ENCODE results near the gene FAM219A. TPM values are rescaled to one million over a fixed set of nuclear protein-coding genes. Genes with fewer than 3 reads are reported as not detected.

Gene FAM219A
- total RNA-seq, 2 donors from 2014 or later, result 6.5 to 6.6 TPM

DNA sequence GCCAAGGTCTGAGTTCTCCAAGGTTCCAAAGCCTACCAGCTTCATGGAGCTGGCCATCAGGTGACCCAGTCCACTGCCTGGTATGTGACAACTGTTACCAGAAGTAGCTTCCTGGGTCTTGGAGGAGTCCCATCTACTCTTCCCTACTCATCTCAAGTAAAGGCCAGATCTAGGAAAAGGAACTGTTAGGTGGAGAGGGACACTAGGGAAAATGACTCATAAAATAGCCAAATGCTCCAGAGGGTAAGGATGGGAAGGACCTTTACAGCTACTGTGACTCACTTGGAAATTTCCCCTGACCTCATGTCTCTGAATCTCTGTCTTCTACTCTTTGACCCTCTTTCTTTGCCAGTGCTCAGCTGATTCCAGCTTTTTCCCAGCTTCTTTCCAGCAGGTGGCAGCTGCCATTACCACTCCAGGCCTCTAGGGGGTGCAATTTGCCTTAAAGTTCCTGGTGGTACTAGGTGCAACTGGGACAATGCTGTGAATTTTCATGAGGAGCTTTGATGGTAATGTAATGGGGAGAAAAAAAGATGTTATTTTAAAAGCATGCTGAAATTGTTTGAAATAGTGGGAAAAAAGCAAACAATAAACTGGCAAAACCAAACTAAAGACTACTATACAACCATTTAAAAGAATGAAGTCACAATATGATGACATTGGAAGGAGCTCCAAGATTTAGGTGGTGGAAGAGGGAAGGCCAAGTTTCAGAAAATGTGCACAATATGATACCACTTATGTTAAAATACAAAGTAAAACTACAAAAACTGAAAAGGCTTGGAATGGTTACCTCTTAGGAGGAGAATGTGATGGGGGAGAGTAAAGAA lies 54.6 kb downstream of the FAM219A start:
- H3K36me3 ChIP-seq (replicated peaks in 1 of 2; ENCODE audit: insufficient read depth in 1 of 2, low read depth in 2 of 2), result peaks cover 0 to 4% of the 10 kb centered on the region in 2 donors

DNA sequence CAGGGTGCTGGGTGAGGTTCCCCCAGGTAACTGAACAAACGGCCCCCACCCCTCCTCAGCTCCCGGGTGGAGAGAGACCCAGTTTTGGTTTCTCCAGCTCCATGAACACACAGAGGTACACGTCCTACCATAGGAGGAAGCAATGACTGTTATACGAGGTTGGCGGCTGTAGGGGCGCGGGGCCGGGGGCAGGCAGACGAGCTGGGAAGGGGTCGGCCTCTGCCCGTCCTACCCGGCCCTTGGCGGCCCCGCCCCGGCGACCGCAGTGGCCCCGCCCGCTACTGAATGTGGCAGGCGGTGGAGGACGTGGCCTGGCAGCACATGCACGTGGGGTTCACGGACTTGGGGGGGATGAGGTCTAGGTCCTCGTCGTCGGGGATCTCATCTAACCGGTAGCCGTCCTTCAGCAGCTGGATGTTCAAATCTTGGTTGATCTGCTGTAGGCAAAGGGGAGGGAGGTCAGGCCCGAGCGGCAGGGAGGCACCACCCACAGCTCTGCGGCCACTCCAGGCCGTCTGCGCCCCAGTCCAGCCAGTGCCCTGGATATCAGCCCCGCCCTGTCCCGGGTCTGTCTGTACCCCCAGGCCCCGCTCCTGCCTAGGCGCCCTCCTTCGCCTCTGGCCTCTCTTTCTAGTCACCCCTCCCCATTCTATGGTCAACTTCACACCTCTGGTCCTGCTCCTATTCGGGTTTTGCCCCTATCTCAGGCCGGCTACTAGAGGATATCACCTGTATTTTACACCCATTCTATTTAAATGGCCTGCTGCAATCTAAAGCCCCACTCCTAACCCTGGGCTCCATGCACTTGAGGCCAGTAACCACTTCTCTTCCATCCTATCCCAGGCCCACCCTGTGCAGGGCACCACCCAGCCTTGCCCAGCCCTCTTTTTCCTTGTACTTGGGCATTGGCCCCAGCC lies 57.4 kb downstream of the FAM219A start:
- Histone ChIP-seq H3K4me1 (no peaks in the 10 kb centered on the region), H3K4me3 (no peak overlapping the region), H3K27me3 (no peaks in the 10 kb centered on the region), H3K9me3 (no peaks in the 10 kb centered on the region), H3K27ac (no peak overlapping the region), H3K36me3 (replicated peaks in 1 of 2; ENCODE audit: insufficient read depth in 1 of 2, low read depth in 2 of 2) (peaks cover 0 to 4% of the 10 kb centered on the region in 2 donors)
- intact Hi-C loops (cut with DNase I), result no loop called here
- TF ChIP-seq, protein P1, sequence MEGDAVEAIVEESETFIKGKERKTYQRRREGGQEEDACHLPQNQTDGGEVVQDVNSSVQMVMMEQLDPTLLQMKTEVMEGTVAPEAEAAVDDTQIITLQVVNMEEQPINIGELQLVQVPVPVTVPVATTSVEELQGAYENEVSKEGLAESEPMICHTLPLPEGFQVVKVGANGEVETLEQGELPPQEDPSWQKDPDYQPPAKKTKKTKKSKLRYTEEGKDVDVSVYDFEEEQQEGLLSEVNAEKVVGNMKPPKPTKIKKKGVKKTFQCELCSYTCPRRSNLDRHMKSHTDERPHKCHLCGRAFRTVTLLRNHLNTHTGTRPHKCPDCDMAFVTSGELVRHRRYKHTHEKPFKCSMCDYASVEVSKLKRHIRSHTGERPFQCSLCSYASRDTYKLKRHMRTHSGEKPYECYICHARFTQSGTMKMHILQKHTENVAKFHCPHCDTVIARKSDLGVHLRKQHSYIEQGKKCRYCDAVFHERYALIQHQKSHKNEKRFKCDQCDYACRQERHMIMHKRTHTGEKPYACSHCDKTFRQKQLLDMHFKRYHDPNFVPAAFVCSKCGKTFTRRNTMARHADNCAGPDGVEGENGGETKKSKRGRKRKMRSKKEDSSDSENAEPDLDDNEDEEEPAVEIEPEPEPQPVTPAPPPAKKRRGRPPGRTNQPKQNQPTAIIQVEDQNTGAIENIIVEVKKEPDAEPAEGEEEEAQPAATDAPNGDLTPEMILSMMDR (IDR thresholded peaks at IDR 0.05), result no peak
- no peak for TF ChIP-seq POLR2A (IDR thresholded peaks at IDR 0.05)
- ATAC-seq (no peak), DNase-seq (no peak)
- WGBS, 2 donors, result 88 to 89% methylated on average over 16 to 38 of the region's 40 CpGs

More for the DNA sequence above, 54.6 kb downstream of the FAM219A start:
- ATAC-seq (peak; percentile 71), DNase-seq (peak; percentile 75 to 83 (median 76))
- Histone ChIP-seq H3K4me3 (no peak overlapping the region), H3K27me3 (no peaks in the 10 kb centered on the region), H3K27ac (no peak overlapping the region), H3K4me1 (no peaks in the 10 kb centered on the region), H3K9me3 (no peaks in the 10 kb centered on the region)
- intact Hi-C loops (cut with DNase I), result no loop called here
- TF ChIP-seq POLR2A (IDR thresholded peaks at IDR 0.05), result no peak
- TF ChIP-seq, protein P1 (IDR thresholded peaks at IDR 0.05), result peak; percentile 75 to 97 (median 91)

DNA sequence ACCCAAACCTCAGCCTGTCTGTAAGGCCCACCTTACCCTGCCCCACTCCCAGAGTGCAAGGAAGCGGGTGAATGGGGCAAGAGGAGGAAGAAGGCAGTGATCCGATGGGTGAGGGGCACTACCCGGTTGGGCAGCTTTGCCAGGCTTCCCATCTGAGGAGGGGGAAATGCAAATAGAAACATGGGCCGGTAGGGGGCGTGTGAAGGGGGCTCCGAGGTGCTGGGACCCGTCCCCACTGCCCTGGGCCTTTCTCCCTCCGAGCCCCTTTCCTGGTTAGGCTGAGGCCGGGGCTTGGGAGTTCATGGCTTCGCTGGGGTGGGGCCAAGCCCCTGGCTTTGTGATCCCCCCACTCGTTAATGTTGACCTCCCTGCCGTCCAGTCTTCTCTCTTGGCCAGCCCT lies 58.1 kb downstream of the FAM219A start:
- ATAC-seq (no peak), DNase-seq (no peak)
- 71 to 85% methylated on average over 12 of the region's 12 CpGs for WGBS, 2 donors
- Histone ChIP-seq H3K27me3 (no peaks in the 10 kb centered on the region), H3K27ac (no peak overlapping the region), H3K4me1 (no peaks in the 10 kb centered on the region), H3K4me3 (no peak overlapping the region), H3K9me3 (no peaks in the 10 kb centered on the region), H3K36me3 (replicated peaks in 1 of 2; ENCODE audit: insufficient read depth in 1 of 2, low read depth in 2 of 2) (peaks cover 0 to 4% of the 10 kb centered on the region in 2 donors)
- TF ChIP-seq, protein P1 (IDR thresholded peaks at IDR 0.05), result no peak
- TF ChIP-seq POLR2A (IDR thresholded peaks at IDR 0.05), result no peak
- intact Hi-C loops (cut with DNase I), result no loop called here

DNA sequence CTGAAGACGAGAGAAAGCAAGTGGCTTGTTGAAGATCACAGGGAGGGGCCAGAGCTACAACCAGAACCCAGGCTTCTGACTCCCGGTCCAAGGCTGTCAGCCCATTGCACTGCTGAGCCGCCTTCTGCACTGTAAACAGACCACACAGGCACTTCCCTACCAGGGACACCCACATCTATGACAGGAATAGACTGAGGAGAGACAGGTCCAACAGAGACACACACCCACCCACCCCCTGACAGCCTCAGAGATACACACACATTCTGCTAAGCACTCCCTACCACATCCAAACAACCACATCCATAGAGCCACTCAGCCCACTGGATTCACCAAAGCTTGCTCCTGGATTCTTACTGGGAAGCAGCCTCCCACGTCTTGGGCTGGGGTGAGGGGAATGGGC lies 58.6 kb downstream of the FAM219A start:
- Histone ChIP-seq H3K9me3 (no peaks in the 10 kb centered on the region), H3K4me3 (no peak overlapping the region), H3K27me3 (no peaks in the 10 kb centered on the region), H3K36me3 (replicated peaks in 1 of 2; ENCODE audit: insufficient read depth in 1 of 2, low read depth in 2 of 2) (peaks cover 0 to 4% of the 10 kb centered on the region in 2 donors), H3K4me1 (no peaks in the 10 kb centered on the region), H3K27ac (no peak overlapping the region)
- no peak for ATAC-seq
- TF ChIP-seq, protein P1 (IDR thresholded peaks at IDR 0.05), result no peak
- TF ChIP-seq POLR2A (IDR thresholded peaks at IDR 0.05), result no peak
- intact Hi-C loops (cut with DNase I), result no loop called here
- no peak for DNase-seq
- WGBS, 2 donors, result 80 to 87% methylated on average over 3 to 4 of the region's 4 CpGs
